UCSD-AML1 (cell line): ENCODE results near the gene ALK.

ENCODE experiments used
- DNase-seq: peaks from one replicate; lab custom pipeline; 2025; ENCODE audit not compliant: unreplicated experiment; lab: John Stamatoyannopoulos, UW

Gene ALK

DNA sequence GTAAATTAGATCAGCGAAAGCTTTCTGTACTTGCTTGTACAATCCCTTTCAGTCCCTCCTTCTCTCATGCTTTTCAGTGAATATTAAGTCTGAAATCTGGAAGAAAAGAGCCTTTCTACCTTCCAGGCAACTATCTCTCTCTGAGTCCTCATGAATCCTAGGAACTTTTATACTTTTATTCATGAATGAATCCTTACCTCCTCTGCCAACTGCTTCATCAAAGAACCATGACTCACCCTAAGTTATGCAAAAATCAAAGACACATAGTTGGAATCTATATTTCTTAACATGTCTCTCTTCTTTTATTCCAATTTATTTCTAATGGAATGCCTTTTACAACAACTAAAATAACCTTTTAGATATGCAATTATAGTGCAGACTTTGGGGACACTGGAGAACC lies 412.0 kb downstream of the ALK start:
- no peak for DNase-seq

DNA sequence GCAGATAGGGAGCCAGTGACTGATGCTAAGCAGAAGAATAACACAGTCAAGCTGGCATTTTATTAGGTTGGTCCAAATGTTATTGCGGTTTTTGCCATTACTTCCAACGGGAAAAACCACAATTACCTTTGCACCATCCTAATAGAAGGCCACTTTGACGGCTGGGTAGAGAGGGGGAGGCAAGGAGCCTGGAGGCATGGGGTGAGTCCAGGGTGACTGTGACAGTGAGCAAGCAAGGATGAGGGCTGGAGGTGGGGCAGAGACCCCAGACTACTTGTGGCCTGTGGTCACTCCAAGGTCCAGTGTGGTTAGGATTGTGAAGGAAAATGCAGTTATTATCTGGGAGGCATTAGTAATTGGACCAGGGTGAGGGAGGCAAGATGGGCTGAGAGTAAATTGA lies 416.6 kb downstream of the ALK start:
- no peak for DNase-seq

DNA sequence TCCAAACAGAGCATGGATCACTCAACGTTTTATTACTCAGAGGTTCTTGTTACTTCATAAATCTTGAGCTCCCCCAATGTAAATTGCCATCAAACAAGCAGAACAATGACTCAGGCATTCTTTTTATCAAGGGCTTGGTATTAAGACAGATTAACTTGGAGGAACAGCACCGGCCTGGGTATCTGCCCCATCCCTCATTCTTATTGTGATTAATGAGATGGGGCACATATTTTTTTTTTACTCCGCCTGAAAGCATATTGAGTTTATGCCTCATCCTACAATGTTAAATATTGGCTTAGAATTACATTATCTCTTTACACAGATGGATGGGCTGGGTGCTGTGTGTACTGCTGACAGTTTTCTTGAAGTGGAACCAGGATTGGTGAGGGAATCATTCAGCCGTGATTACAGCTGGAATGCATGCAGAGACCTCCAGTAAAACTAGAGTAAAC lies 418.9 kb downstream of the ALK start:
- DNase-seq: no peak

GRCh38 chr2:29497375-29497774 lies 424.0 kb downstream of the ALK start:
- no peak for DNase-seq

- DNase-seq: no peak
Observed at GRCh38 chr2:29496198-29496597, 425.2 kb downstream of the ALK start.

DNA sequence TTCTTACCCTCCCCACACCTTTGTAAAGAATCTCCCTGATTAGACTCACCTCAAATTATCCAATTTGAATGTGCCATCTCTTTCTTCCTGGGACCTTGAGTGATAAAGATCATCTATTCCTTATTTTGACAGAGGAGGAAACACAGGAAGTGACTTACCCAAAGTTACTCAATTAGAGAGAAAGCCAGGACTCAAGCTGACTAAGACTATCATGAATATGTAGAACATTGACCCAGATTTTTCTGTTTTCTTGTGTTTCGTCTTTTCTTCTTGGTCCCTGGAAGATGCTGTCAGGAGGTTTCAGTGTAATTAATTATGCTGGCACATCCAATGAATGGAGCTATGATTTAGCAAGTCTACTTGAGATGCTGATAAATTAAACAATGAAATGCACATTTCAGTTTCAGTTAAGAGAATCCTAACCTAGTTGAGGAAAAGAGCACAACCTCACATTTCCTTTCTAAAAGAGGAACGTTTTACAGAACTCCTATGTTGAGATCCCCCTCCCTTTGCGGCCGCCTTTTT lies 425.8 kb downstream of the ALK start:
- DNase-seq: no peak

DNA sequence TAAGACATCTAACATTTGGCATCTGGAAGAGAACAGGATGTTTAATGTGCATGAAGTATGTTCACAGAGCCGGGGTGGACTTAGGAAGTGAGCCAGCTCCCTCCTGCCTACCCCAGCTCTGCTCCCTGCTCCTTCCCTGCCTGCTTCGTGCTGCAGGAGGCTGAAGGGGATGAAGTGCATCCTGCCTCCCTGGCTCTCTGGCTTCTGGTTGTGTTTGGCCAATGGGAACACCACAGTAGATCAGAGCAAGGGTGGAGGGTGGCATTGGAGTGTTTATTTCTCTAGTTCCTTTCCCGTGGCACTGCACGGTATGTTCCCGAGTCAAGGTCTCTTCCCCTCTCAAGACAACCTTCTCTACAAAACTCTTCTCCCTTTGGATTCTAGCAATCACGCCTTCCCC lies 426.3 kb downstream of the ALK start:
- DNase-seq: no peak

GRCh38 chr2:29492701-29493100 lies 428.7 kb downstream of the ALK start:
- DNase-seq: no peak

GRCh38 chr2:29490045-29490444 lies 431.3 kb downstream of the ALK start:
- DNase-seq: no peak

GRCh38 chr2:29489568-29489967 lies 431.8 kb downstream of the ALK start:
- no peak for DNase-seq

GRCh38 chr2:29487967-29488555 lies 433.3 kb downstream of the ALK start:
- DNase-seq: no peak

DNA sequence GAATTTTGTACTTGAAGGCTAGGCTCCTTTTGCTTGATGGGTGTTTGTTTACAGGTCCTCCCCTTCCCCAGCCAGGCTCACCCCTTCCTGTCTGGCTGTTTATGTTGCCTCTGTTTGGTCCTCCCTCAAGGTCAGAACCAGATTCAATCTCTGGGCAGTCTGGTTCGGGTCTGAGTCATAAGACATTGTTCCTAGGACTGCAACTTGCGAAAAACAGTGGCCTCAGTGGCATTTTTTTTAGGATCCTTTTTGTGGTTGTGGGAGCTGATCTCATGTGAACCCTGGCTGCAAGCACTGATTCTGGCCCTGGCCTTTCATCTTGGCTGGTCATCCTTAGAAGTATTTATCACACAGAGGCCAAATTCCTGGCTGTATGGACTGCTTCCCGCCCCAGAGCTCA lies 435.8 kb downstream of the ALK start:
- no peak for DNase-seq

GRCh38 chr2:29485117-29485516 lies 436.3 kb downstream of the ALK start:
- no peak for DNase-seq

DNA sequence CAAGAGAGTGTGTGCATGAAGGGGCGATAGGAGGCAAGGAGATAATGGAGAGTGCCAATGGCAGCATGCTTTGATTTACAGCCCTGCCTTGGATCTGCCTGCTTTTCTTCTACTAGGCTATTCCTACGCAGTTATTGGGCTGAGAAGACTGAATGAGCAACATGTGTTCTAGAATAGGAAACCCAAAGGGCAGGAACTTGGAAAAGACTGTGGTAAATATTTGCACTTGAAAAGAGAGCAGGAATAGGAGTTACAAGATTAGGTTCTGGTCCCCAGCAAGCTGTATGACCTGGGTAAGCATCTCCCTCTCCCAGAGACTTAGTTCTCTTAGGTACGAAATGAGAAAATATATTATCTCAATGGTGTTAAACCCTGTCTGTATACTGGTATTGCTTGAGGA lies 438.5 kb downstream of the ALK start:
- no peak for DNase-seq

GRCh38 chr2:29482348-29482747 lies 439.0 kb downstream of the ALK start:
- DNase-seq: no peak

- DNase-seq: no peak
Observed at GRCh38 chr2:29481313-29481712, 440.1 kb downstream of the ALK start.

- peak; percentile 40 for DNase-seq
Observed at GRCh38 chr2:29480426-29480825, 441.0 kb downstream of the ALK start.

DNA sequence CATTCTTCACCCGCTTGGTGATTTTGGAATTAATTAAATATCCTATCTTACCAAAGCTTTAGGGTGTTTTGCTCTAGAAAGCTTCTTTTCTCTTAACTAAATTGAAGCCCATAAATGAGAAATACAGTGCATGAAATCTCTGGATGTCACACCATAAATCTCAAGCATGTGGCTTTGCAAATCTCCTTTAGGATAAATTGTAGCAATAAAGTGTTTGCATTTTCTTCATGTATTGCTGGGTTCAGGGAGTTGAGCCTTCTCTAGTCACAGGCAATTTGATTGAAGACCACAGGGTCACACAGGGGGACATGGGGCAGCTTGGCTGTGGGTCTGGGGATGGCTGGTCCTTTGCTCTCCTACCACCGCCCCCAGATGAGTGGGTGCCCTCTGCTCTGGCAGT lies 442.0 kb downstream of the ALK start:
- DNase-seq: no peak

DNA sequence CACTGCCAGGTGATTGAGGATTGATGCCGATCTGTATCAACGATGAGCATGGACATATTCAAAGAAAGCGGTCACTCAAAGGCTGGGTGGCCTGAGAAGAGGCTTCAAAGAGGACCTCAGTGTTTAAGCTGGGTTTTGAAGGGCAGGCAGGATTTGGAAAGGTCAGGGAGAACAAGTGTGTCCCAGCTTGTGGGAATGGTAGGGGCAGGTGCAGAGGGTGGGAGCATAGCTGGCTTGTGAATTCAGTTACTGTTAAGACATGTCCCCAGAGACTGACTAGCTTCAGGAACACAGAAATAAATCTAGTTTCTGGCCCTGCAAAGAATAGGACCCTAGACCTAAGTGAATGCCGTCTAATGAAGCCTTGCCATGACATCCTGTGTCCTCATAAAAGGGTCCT lies 442.7 kb downstream of the ALK start:
- no peak for DNase-seq

DNA sequence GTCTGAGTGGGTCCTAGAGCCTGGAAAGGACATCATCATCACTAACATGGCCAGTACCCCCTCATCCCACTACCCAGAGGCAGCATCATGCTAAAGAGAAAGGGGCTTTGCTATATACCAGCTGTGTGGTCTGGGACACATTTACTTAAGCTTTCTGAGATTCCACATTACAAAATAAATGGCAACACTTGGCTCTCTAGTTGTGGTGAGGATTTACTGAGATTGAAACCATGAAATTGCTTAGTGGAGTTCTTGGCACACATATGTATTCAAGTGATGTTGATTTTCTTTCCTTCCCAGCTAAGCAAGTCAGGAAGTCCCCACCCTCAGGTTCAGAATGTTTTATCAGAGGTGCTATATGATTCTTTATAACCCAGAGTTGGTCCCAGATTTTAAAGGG lies 444.2 kb downstream of the ALK start:
- DNase-seq: no peak

- DNase-seq: no peak
Observed at GRCh38 chr2:29475499-29475898, 445.9 kb downstream of the ALK start.

DNA sequence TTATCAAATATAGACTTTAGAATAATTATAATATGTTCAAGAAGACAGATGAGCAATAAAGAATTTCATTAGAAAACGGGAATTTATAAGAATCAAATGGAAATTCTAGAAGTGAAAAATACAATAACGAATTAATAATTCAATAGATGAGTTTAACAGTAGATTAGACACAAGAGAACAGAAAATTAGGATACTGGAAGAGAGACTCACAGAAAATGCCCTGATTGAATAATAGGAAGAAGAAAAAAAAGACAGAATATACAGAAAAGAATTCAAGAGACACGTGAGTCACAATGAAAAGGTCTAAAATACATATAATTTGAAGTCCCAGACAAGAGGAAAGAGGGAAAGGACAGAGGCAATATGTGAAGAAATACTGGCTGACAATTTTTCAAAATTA lies 451.4 kb downstream of the ALK start:
- no peak for DNase-seq

DNA sequence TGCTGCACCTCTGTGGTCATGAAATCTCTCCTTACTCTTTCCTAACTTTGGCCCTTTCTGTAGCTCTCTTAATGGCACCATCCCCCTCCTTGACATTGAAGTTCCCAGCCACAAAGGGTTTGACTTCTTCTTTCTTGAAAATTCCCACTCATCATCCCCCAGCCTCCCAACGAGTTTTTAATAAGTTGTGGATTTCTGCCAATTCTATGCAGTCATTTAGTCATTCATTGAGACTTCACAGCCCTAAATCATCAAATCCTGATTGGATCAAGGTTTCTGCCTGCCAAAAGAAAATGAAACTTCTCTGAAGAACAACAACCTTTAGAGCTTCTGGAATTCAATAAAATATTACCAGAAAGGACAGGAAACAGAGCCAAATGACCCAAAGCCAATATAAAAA lies 451.9 kb downstream of the ALK start:
- DNase-seq: no peak
